GM12878 (cell line): ENCODE results near the gene NCKAP5. TPM values are rescaled to one million over a fixed set of nuclear protein-coding genes. Genes with fewer than 3 reads are reported as not detected.

Source experiments
- ATAC-seq: fragments of 200-7000 bp; cut with Tn5 transposase; 3 replicates; pipeline ENCODE4 v1.9.1; 2020; ENCODE audit warnings: mild to moderate bottlenecking, moderate library complexity
- BruUV-seq: library from RNA; stranded (reverse); fragments of 400-500 nt; replicated peaks from 2 replicates; lab custom pipeline; 2021; lab: Mats Ljungman, UMichigan
- CTCF ChIA-PET: fragments of 300-600 bp; sonication (Branson Sonifier 250); formaldehyde crosslinking; extraction: SDS; loops from one replicate; lab custom pipeline; 2021; ENCODE audit warnings: inconsistent platforms; lab: Yijun Ruan, JAX
- POLR2A ChIA-PET: fragments of 350-600 bp; formaldehyde crosslinking; extraction: SDS; loops from one replicate; lab custom pipeline; 2021; ENCODE audit warnings: inconsistent platforms; lab: Charles Lee
- RAD21 ChIA-PET: fragments of 300-600 bp; sonication (Branson Sonifier 250); formaldehyde crosslinking; loops from one replicate; lab custom pipeline; 2023; ENCODE audit warnings: antibody characterized with exemption; ENCODE audit not compliant: unreplicated experiment; lab: Charles Lee
- SMC1A ChIA-PET: fragments of 300-600 bp; sonication (Branson Sonifier 250); formaldehyde crosslinking; loops from one replicate; lab custom pipeline; 2023; ENCODE audit not compliant: unreplicated experiment, uncharacterized antibody; lab: Charles Lee
- DNase-seq: peaks from one replicate; pipeline ENCODE4 v3.0.0-alpha.2; 2011; ENCODE audit warnings: low read depth, low spot score
- FAIRE-seq: peaks from 3 replicates; lab custom pipeline; 2011; peaks lifted over from hg19 to GRCh38; lab: Jason Lieb, UNC
- H2AFZ ChIP-seq: 2 replicates; pipeline ENCODE4 v1.6.0; 2011; ENCODE audit warnings: low read depth, low read length, control low read depth; ENCODE audit not compliant: control insufficient read depth
- H3K27ac ChIP-seq: 2 replicates; pipeline ENCODE4 v1.5.1; 2011; ENCODE audit warnings: control low read depth; ENCODE audit not compliant: control insufficient read depth, insufficient read depth
- H3K27me3 ChIP-seq, 2 experiments: replicated peaks in 1 of 2; 2 replicates each; pipeline versions ENCODE4 v1.6.0 to v1.6.1; 2011; ENCODE audit warnings: low read length in 1 of 2; ENCODE audit not compliant: control insufficient read depth in 2 of 2, insufficient read depth in 2 of 2
- H3K36me3 ChIP-seq, 2 experiments: 2 replicates each; pipeline ENCODE4 v1.5.1; 2011; ENCODE audit warnings: low read length in 1 of 2; ENCODE audit not compliant: control insufficient read depth in 2 of 2, insufficient read depth in 2 of 2
- H3K4me1 ChIP-seq: 2 replicates; pipeline ENCODE4 v1.6.1; 2011; ENCODE audit warnings: mild to moderate bottlenecking, low read length, moderate library complexity, mixed read lengths; ENCODE audit not compliant: control insufficient read depth, insufficient read depth
- H3K4me2 ChIP-seq: 2 replicates; pipeline ENCODE4 v1.6.0; 2011; ENCODE audit warnings: control low read depth; ENCODE audit not compliant: control insufficient read depth, insufficient read depth
- H3K4me3 ChIP-seq: fragments of 200-600 bp; sonication (generic); 2 replicates; pipeline ENCODE4 v1.5.1; 2016
- H3K79me2 ChIP-seq: 2 replicates; pipeline ENCODE4 v1.6.0; 2011; ENCODE audit warnings: low read length; ENCODE audit not compliant: control insufficient read depth, insufficient read depth
- H3K9ac ChIP-seq: 2 replicates; pipeline ENCODE4 v1.8.0; 2011; ENCODE audit warnings: low read length, control low read depth, mixed read lengths; ENCODE audit not compliant: control insufficient read depth, insufficient read depth
- H3K9me3 ChIP-seq: replicated peaks from 3 replicates; pipeline ENCODE4 v1.5.1; 2011; ENCODE audit warnings: mild to moderate bottlenecking, low read length; ENCODE audit not compliant: control insufficient read depth, insufficient read depth
- H4K20me1 ChIP-seq: 2 replicates; pipeline ENCODE4 v1.6.0; 2011; ENCODE audit not compliant: control insufficient read depth, insufficient read depth
- BHLHE40 ChIP-seq, 2 experiments: fragments of 450-650 bp in 1 of 2; IDR thresholded peaks; 2 replicates each; pipeline ENCODE4 v1.6.1; 2011 to 2017; ENCODE audit warnings: low read depth in 2 of 2, borderline replicate concordance in 1 of 2, improper control_type of control experiment in 1 of 2, low read length in 1 of 2, mild to moderate bottlenecking in 1 of 2
- CREM ChIP-seq: IDR thresholded peaks from 2 replicates; pipeline ENCODE4 v1.6.1; 2014; ENCODE audit warnings: antibody characterized with exemption, low read depth
- ESRRA ChIP-seq: IDR thresholded peaks from 2 replicates; pipeline ENCODE4 v1.6.1; 2012; ENCODE audit warnings: mild to moderate bottlenecking, low read length, improper control_type of control experiment
- NFYB ChIP-seq: IDR thresholded peaks from 2 replicates; pipeline ENCODE4 v1.6.1; 2011; ENCODE audit warnings: low read depth, mild to moderate bottlenecking, low read length, improper control_type of control experiment, moderate library complexity; ENCODE audit not compliant: insufficient read depth
- RAD21 ChIP-seq: IDR thresholded peaks from 2 replicates; pipeline ENCODE4 v1.6.1; 2011; ENCODE audit warnings: mild to moderate bottlenecking, low read depth, low read length, moderate library complexity; ENCODE audit not compliant: insufficient read depth
- RAD51 ChIP-seq: fragments of 450-650 bp; IDR thresholded peaks from 2 replicates; pipeline ENCODE4 v1.6.1; 2016; ENCODE audit warnings: moderate library complexity, mild to moderate bottlenecking, inconsistent platforms
- SREBF2 ChIP-seq: IDR thresholded peaks from 2 replicates; pipeline ENCODE4 v1.6.1; 2012; ENCODE audit warnings: mild to moderate bottlenecking, low read length
- YBX1 ChIP-seq: fragments of 450-650 bp; IDR thresholded peaks from 2 replicates; pipeline ENCODE4 v1.6.1; 2016; ENCODE audit warnings: antibody characterized with exemption
- ZNF384 ChIP-seq: IDR thresholded peaks from 2 replicates; pipeline ENCODE4 v1.6.1; 2012; ENCODE audit warnings: low read depth, mild to moderate bottlenecking, low read length, improper control_type of control experiment, borderline replicate concordance
- WGBS: methylation state at CpG from one replicate; pipeline ENCODE4 v1.1.6; 2016; ENCODE audit warnings: low lambda C conversion rate; ENCODE audit not compliant: insufficient replicate concordance, insufficient coverage; ENCODE audit errors: missing lambda C conversion rate; 5-methylcytosine and 5-hydroxymethylcytosine counted together
- in situ Hi-C: fragments of 300-500 bp; cut with MboI; formaldehyde crosslinking; loops from 9 replicates; pipeline ENCODE4 v1.14.3; 2018; ENCODE audit warnings: mixed read lengths
- intact Hi-C: fragments of 100-400 bp; cut with micrococcal nuclease; formaldehyde crosslinking; loops from one replicate; pipeline ENCODE4 v1.14.2; 2022; ENCODE audit not compliant: unreplicated experiment
- polyA plus RNA-seq, 11 experiments: library from polyadenylated mRNA; depleted of rRNA in 4 of 11; unstranded in 6 of 11; stranded (reverse) in 5 of 11; fragments of >200 nt; fragmentation: Nextera tagmentation in 4 of 11; fragmentation: Illumina TruSeq in 1 of 11; extraction: Ambion mirVana in 4 of 11; extraction: Trizol in 1 of 11; gene quantifications; 1 replicate in 1 of 11; 2 replicates in 10 of 11; pipeline versions ENCODE4 v1.2.1 to v1.2.3, GENCODE V29; 2011 to 2016; ENCODE audit warnings: inconsistent platforms in 2 of 11, missing spikeins in 2 of 11, low read depth in 1 of 11
- total RNA-seq, 4 experiments: library from RNA; depleted of rRNA in 3 of 4; stranded (reverse); fragments of >200 nt in 3 of 4; fragmentation: Illumina TruSeq in 1 of 4; extraction: Trizol in 1 of 4; gene quantifications; 2 replicates each; pipeline versions ENCODE4 v1.2.1 to v1.2.3, GENCODE V29; 2013 to 2021
- TF ChIP-seq, protein P1 (sequence below): fragments of 450-650 bp; IDR thresholded peaks from 2 replicates; pipeline ENCODE4 v1.6.1; 2016; ENCODE audit warnings: mild to moderate bottlenecking
- TF ChIP-seq, protein P2 (sequence below): IDR thresholded peaks from 2 replicates; pipeline ENCODE4 v1.6.1; 2011; ENCODE audit warnings: mild to moderate bottlenecking, low read depth, low read length, moderate library complexity; ENCODE audit not compliant: insufficient replicate concordance
- TF ChIP-seq, protein P3 (sequence below): fragments of 450-650 bp; IDR thresholded peaks from 2 replicates; pipeline ENCODE4 v1.6.1; 2017; ENCODE audit warnings: low read depth, mild to moderate bottlenecking, moderate library complexity

Gene NCKAP5
- total and polyA plus RNA-seq, 10 of the 15 experiments (the other 5 are each of a cell fraction or from before 2014, with no cell fraction given) = 0.06 to 0.44 (median 0.16) TPM

- SMC1A ChIA-PET = no interaction called here
- POLR2A ChIA-PET = no interaction called here
- Histone ChIP-seq H3K27me3 (no peaks in the 10 kb centered on the region; a peak in 1 of 4 replicates), H3K36me3 (no peaks in the 10 kb centered on the region), H3K4me2 (no peak overlapping the region), H2AFZ (no peak overlapping the region), H3K4me1 (no peaks in the 10 kb centered on the region), H3K79me2 (no peaks in the 10 kb centered on the region), H3K27ac (no peak overlapping the region), H3K4me3 (no peak overlapping the region), H4K20me1 (no peaks in the 10 kb centered on the region), H3K9me3 (no peaks in the 10 kb centered on the region), H3K9ac (no peak overlapping the region)
- no peak for DNase-seq
- WGBS = 0% methylated on average over 4 of the region's 4 CpGs
- TF ChIP-seq ESRRA (no peak), NFYB (no peak), CREM (no peak)
- TF ChIP-seq, protein P1, sequence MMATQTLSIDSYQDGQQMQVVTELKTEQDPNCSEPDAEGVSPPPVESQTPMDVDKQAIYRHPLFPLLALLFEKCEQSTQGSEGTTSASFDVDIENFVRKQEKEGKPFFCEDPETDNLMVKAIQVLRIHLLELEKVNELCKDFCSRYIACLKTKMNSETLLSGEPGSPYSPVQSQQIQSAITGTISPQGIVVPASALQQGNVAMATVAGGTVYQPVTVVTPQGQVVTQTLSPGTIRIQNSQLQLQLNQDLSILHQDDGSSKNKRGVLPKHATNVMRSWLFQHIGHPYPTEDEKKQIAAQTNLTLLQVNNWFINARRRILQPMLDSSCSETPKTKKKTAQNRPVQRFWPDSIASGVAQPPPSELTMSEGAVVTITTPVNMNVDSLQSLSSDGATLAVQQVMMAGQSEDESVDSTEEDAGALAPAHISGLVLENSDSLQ = no peak
- no peak for FAIRE-seq
- BruUV-seq = no TSS peak
- CTCF ChIA-PET = interaction anchor here (0.7 kb wide), 1 partner anchor 1474 kb away, joined by 3 read pairs; no protein-coding TSS in a partner anchor
- RAD21 ChIA-PET = no interaction called here
- 0 out of 3 replicates have a peak, but pooled peaks have one; percentile 33 for ATAC-seq
- in situ Hi-C loops (no loop called here), intact Hi-C loops (no loop called here)
These were observed 913.9 kb downstream of the NCKAP5 start for GRCh38 chr2:132654335-132654734.

- Histone ChIP-seq H3K9ac (no peak overlapping the region), H3K9me3 (no peaks in the 10 kb centered on the region), H3K4me3 (no peak overlapping the region), H2AFZ (no peak overlapping the region), H3K27ac (no peak overlapping the region), H3K4me1 (no peaks in the 10 kb centered on the region), H3K4me2 (no peak overlapping the region), H4K20me1 (no peaks in the 10 kb centered on the region), H3K27me3 (no peaks in the 10 kb centered on the region; a peak in 1 of 4 replicates), H3K36me3 (no peaks in the 10 kb centered on the region), H3K79me2 (no peaks in the 10 kb centered on the region)
- FAIRE-seq = no peak
- no peak for DNase-seq
- no TSS peak for BruUV-seq
- POLR2A ChIA-PET = no interaction called here
- in situ Hi-C loops = no loop called here
- WGBS = 22% methylated on average over 8 of the region's 8 CpGs
- SMC1A ChIA-PET = interaction anchor here (1.1 to 2.8 kb wide), 2 partner anchors 10 to 518 kb away, joined by 3 to 13 read pairs; no protein-coding TSS in a partner anchor
- CTCF ChIA-PET = interaction anchor here (0.6 to 1.8 kb wide), 2 partner anchors 70 to 1128 kb away, joined by 3 to 7 read pairs; no protein-coding TSS in a partner anchor
- no peak for ATAC-seq
- intact Hi-C loops = no loop called here
- RAD21 ChIA-PET = interaction anchor here (3.5 kb wide), 1 partner anchor 519 kb away, joined by 12 read pairs; no protein-coding TSS in a partner anchor
- no peak for TF ChIP-seq ZNF384
- TF ChIP-seq, protein P2, sequence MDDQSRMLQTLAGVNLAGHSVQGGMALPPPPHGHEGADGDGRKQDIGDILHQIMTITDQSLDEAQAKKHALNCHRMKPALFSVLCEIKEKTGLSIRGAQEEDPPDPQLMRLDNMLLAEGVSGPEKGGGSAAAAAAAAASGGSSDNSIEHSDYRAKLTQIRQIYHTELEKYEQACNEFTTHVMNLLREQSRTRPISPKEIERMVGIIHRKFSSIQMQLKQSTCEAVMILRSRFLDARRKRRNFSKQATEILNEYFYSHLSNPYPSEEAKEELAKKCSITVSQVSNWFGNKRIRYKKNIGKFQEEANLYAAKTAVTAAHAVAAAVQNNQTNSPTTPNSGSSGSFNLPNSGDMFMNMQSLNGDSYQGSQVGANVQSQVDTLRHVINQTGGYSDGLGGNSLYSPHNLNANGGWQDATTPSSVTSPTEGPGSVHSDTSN = no peak
- TF ChIP-seq, protein P3, sequence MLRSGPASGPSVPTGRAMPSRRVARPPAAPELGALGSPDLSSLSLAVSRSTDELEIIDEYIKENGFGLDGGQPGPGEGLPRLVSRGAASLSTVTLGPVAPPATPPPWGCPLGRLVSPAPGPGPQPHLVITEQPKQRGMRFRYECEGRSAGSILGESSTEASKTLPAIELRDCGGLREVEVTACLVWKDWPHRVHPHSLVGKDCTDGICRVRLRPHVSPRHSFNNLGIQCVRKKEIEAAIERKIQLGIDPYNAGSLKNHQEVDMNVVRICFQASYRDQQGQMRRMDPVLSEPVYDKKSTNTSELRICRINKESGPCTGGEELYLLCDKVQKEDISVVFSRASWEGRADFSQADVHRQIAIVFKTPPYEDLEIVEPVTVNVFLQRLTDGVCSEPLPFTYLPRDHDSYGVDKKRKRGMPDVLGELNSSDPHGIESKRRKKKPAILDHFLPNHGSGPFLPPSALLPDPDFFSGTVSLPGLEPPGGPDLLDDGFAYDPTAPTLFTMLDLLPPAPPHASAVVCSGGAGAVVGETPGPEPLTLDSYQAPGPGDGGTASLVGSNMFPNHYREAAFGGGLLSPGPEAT = no peak
- no peak for TF ChIP-seq RAD21
- TF ChIP-seq YBX1 = no peak
- TF ChIP-seq SREBF2 = no peak
- no peak for TF ChIP-seq RAD51
- no peak for TF ChIP-seq BHLHE40 (IDR thresholded peaks at IDR 0.05; ENCODE audit: borderline replicate concordance in 1 of 2, low read depth in 2 of 2, low read length in 1 of 2)
These were observed 915.8 kb downstream of the NCKAP5 start for GRCh38 chr2:132652474-132652873.
